B cell (primary cell): ENCODE data around the gene ERBB4. TPM values are rescaled to one million over a fixed set of nuclear protein-coding genes. Genes with fewer than 3 reads are reported as not detected.

ENCODE experiments used
- ATAC-seq: fragments of 200-7000 bp; cut with Tn5 transposase; one replicate; pipeline ENCODE4 v1.10.0; 2021; ENCODE audit warnings: low read depth, mild to moderate bottlenecking, moderate number of reproducible peaks, moderate library complexity
- CTCF ChIA-PET: fragments of 350-600 bp; sonication (Branson Sonifier 250); formaldehyde crosslinking; loops from one replicate; lab custom pipeline; 2021; ENCODE audit warnings: antibody characterized with exemption, inconsistent platforms; lab: Charles Lee
- POLR2A ChIA-PET: fragments of 350-600 bp; sonication (Branson Sonifier 250); formaldehyde crosslinking; loops from one replicate; lab custom pipeline; 2021; ENCODE audit warnings: antibody characterized with exemption; lab: Charles Lee
- DNase-seq: peaks from one replicate; pipeline ENCODE4 v3.0.0; 2013
- H2AFZ ChIP-seq: 2 replicates; pipeline ENCODE4 v1.6.1; 2012; ENCODE audit warnings: mild to moderate bottlenecking, low read depth, low read length; ENCODE audit not compliant: insufficient read depth, poor library complexity, severe bottlenecking
- H3K27ac ChIP-seq, 2 donors: 1 replicate in 1 of 2; 2 replicates in 1 of 2; pipeline ENCODE4 v1.5.1; 2012 to 2013; ENCODE audit warnings: low read length in 2 of 2, mild to moderate bottlenecking in 2 of 2, moderate library complexity in 1 of 2
- H3K27me3 ChIP-seq, 4 experiments: fragments of 200-600 bp in 1 of 4; sonication (generic) in 1 of 4; replicated peaks in 1 of 4; 1 replicate in 2 of 4; 2 replicates in 2 of 4; pipeline versions ENCODE4 v1.6.1 to v1.7.0; 2013 to 2016; ENCODE audit warnings: low read length in 3 of 4, mild to moderate bottlenecking in 2 of 4, mixed read lengths in 1 of 4, moderate library complexity in 1 of 4; ENCODE audit not compliant: insufficient read depth in 4 of 4, control insufficient read depth in 3 of 4; ENCODE audit errors: control extremely low read depth in 1 of 4
- H3K36me3 ChIP-seq, 2 experiments: replicated peaks in 1 of 2; 1 replicate in 1 of 2; 2 replicates in 1 of 2; pipeline versions ENCODE4 v1.6.1 to v1.7.1; 2013; ENCODE audit warnings: low read length in 1 of 2; ENCODE audit not compliant: insufficient read depth in 2 of 2, control insufficient read depth in 1 of 2; ENCODE audit errors: control extremely low read depth in 1 of 2, extremely low read depth in 1 of 2
- H3K4me1 ChIP-seq, 2 donors: fragments of 200-600 bp in 1 of 2; sonication (generic) in 1 of 2; 1 replicate in 1 of 2; 2 replicates in 1 of 2; pipeline versions ENCODE4 v1.5.1 to v1.6.1; 2013 to 2017; ENCODE audit warnings: low read length in 2 of 2; ENCODE audit not compliant: control insufficient read depth in 2 of 2, insufficient read depth in 2 of 2
- H3K4me2 ChIP-seq: replicated peaks from 2 replicates; pipeline ENCODE3; 2012; ENCODE audit warnings: mild to moderate bottlenecking, low read depth, low read length; ENCODE audit not compliant: poor library complexity, severe bottlenecking
- H3K4me3 ChIP-seq, 5 experiments: fragments of 200-600 bp in 1 of 5; sonication (generic) in 1 of 5; 1 replicate in 3 of 5; 2 replicates in 2 of 5; pipeline versions ENCODE4 v1.5.1 to v1.7.0; 2011 to 2016; ENCODE audit warnings: low read length in 4 of 5, mild to moderate bottlenecking in 4 of 5, low read depth in 2 of 5, control low read depth in 1 of 5, moderate library complexity in 1 of 5; ENCODE audit not compliant: insufficient read depth in 1 of 5; ENCODE audit errors: control extremely low read depth in 1 of 5, extremely low read depth in 1 of 5
- H3K79me2 ChIP-seq: fragments of 200-600 bp; sonication (generic); one replicate; pipeline ENCODE4 v1.6.0; 2016; ENCODE audit warnings: low read length; ENCODE audit not compliant: control insufficient read depth, insufficient read depth
- H3K9ac ChIP-seq: fragments of 200-600 bp; sonication (generic); 2 replicates; pipeline ENCODE4 v1.6.1; 2017; ENCODE audit warnings: mild to moderate bottlenecking, low read length, moderate library complexity
- H3K9me3 ChIP-seq, 3 donors: one replicate each; pipeline versions ENCODE4 v1.6.1 to v1.7.1; 2013; ENCODE audit warnings: low read length in 2 of 3; ENCODE audit not compliant: control insufficient read depth in 2 of 3, insufficient read depth in 1 of 3; ENCODE audit errors: control extremely low read depth in 1 of 3
- H4K20me1 ChIP-seq: 2 replicates; pipeline ENCODE4 v1.6.0; 2012; ENCODE audit warnings: mild to moderate bottlenecking, low read length; ENCODE audit not compliant: insufficient read depth, control insufficient read depth, poor library complexity, severe bottlenecking
- H3K27ac Mint-ChIP-seq: one replicate; pipeline ENCODE4 v1.8.0; 2021; ENCODE audit warnings: mixed read lengths
- H3K27me3 Mint-ChIP-seq: one replicate; pipeline ENCODE4 v1.8.0; 2021; ENCODE audit warnings: mixed read lengths
- H3K4me1 Mint-ChIP-seq: one replicate; pipeline ENCODE4 v1.8.0; 2021; ENCODE audit warnings: mixed read lengths
- H3K4me3 Mint-ChIP-seq: one replicate; pipeline ENCODE4 v1.8.0; 2021; ENCODE audit warnings: mixed read lengths
- H3K9me3 Mint-ChIP-seq: one replicate; pipeline ENCODE4 v1.8.0; 2022; ENCODE audit warnings: mixed read lengths; ENCODE audit not compliant: insufficient read depth
- EZH2 ChIP-seq: IDR thresholded peaks from 2 replicates; pipeline ENCODE4 v1.6.1; 2012; ENCODE audit warnings: borderline replicate concordance, low read depth, mild to moderate bottlenecking, moderate library complexity, low read length; ENCODE audit not compliant: insufficient read depth, poor library complexity, severe bottlenecking
- WGBS: methylation state at CpG from one replicate; pipeline ENCODE4 v1.1.5; 2013; ENCODE audit warnings: missing lambda C conversion rate; ENCODE audit not compliant: insufficient coverage; 5-methylcytosine and 5-hydroxymethylcytosine counted together
- intact Hi-C: fragments of 100-400 bp; cut with micrococcal nuclease; formaldehyde crosslinking; loops from one replicate; pipeline ENCODE4 v1.10.0; 2022
- polyA plus RNA-seq: library from polyadenylated mRNA; depleted of rRNA; stranded (reverse); fragments of >200 nt; gene quantifications from 2 replicates; pipeline ENCODE4 v1.2.3, GENCODE V29; 2012
- total RNA-seq, 2 donors: library from RNA; stranded (reverse); fragments of 120-200 nt in 1 of 2; gene quantifications; 1 replicate in 1 of 2; 2 replicates in 1 of 2; pipeline versions ENCODE4 v1.2.3 to v1.2.4, GENCODE V29; 2013 to 2022
- TF ChIP-seq, protein P1 (sequence below): fragments of 200-600 bp; IDR thresholded peaks from one replicate; pipeline ENCODE4 v1.8.0; 2022; ENCODE audit warnings: antibody characterized with exemption, mild to moderate bottlenecking

The ERBB4 gene
- total and polyA plus RNA-seq, 2 donors (not counting 1 experiment from before 2014, with no cell fraction given), result not detected

DNA sequence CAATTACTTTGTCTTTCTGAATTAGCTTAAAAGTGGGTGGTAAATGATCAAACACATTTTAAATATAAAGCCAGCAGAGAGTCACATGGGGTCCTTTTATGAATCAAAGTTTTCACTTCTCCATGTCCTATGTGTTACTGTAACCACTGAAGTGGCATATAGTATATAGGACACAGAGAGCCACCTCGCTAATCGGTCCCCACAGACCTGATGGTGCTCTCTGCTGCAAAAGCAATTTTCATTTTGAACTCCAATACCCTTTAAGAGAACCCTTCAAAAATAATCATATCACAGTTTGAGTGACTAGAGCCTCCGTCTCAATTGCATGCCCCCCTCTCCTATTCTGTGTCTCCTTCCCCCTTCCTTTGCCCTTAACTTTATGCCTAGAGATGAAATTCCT, 272.8 kb downstream of the ERBB4 start:
- Histone ChIP-seq H2AFZ (no peak overlapping the region), H3K9me3 (no peaks in the 10 kb centered on the region), H3K4me3 (no peak overlapping the region), H3K4me2 (no peak overlapping the region), H3K4me1 (no peaks in the 10 kb centered on the region), H3K9ac (no peak overlapping the region), H3K27me3 (no peaks in the 10 kb centered on the region), H3K36me3 (no peaks in the 10 kb centered on the region), H3K79me2 (no peaks in the 10 kb centered on the region), H3K27ac (no peak overlapping the region), H4K20me1 (no peaks in the 10 kb centered on the region)
- Mint-ChIP-seq H3K27ac (no peak overlapping the region), H3K4me3 (no peak overlapping the region), H3K27me3 (no peaks in the 10 kb centered on the region), H3K4me1 (no peaks in the 10 kb centered on the region), H3K9me3 (no peaks in the 10 kb centered on the region)
- ChIA-PET POLR2A (no interaction called here), CTCF (no interaction called here)
- DNase-seq, result no peak
- intact Hi-C loops, result no loop called here
- no peak for ATAC-seq
- WGBS, result 80% methylated on average over 1 of the region's 3 CpGs
- TF ChIP-seq, protein P1, sequence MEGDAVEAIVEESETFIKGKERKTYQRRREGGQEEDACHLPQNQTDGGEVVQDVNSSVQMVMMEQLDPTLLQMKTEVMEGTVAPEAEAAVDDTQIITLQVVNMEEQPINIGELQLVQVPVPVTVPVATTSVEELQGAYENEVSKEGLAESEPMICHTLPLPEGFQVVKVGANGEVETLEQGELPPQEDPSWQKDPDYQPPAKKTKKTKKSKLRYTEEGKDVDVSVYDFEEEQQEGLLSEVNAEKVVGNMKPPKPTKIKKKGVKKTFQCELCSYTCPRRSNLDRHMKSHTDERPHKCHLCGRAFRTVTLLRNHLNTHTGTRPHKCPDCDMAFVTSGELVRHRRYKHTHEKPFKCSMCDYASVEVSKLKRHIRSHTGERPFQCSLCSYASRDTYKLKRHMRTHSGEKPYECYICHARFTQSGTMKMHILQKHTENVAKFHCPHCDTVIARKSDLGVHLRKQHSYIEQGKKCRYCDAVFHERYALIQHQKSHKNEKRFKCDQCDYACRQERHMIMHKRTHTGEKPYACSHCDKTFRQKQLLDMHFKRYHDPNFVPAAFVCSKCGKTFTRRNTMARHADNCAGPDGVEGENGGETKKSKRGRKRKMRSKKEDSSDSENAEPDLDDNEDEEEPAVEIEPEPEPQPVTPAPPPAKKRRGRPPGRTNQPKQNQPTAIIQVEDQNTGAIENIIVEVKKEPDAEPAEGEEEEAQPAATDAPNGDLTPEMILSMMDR, result no peak
- no peak for TF ChIP-seq EZH2

DNA sequence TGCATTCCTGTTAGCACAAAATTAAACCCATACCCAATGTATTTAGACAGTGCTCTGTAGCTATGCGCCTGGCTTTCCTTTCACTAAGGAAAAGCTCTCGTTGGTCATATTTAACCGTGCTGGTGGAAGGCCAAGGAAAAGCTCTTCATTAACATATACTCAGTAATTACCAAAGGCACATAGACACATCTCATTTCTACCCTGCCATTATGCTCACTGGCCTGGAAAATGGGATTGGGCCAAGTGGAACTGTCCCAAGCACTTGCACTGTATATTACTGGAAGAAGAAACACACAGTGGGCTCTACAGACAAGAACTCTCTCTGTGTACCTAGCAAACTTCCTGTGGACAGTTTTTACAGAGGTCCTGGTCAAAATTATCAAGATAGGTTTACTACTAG, 274.4 kb downstream of the ERBB4 start:
- H3K27ac Mint-ChIP-seq, result no peak overlapping the region
- no peak for ATAC-seq
- TF ChIP-seq, protein P1, result no peak
- TF ChIP-seq EZH2, result no peak
- WGBS, result 92% methylated on average over 3 of the region's 3 CpGs
- ChIA-PET CTCF (no interaction called here), POLR2A (no interaction called here)
- DNase-seq, result no peak
- H3K4me3 Mint-ChIP-seq, result no peak overlapping the region
- no peaks in the 10 kb centered on the region for H3K4me1 Mint-ChIP-seq
- no peak overlapping the region for H2AFZ ChIP-seq
- no peaks in the 10 kb centered on the region for H3K27me3 Mint-ChIP-seq
- H3K79me2 ChIP-seq, result no peaks in the 10 kb centered on the region
- intact Hi-C loops, result no loop called here
- H3K27me3 ChIP-seq, result no peaks in the 10 kb centered on the region
- H3K9ac ChIP-seq, result no peak overlapping the region
- no peak overlapping the region for H3K4me2 ChIP-seq
- H3K36me3 ChIP-seq, result no peaks in the 10 kb centered on the region
- H4K20me1 ChIP-seq, result no peaks in the 10 kb centered on the region
- no peaks in the 10 kb centered on the region for H3K9me3 Mint-ChIP-seq
- no peaks in the 10 kb centered on the region for H3K4me1 ChIP-seq
- no peak overlapping the region for H3K27ac ChIP-seq
- H3K9me3 ChIP-seq, result no peaks in the 10 kb centered on the region
- no peak overlapping the region for H3K4me3 ChIP-seq
